Thoracic aorta (tissue), 2 donors: ENCODE results near the gene DYSF. TPM values are rescaled to one million over a fixed set of nuclear protein-coding genes. Genes with fewer than 3 reads are reported as not detected.

Experiments
- ATAC-seq: fragments of 150-250 bp; one replicate; pipeline ENCODE4 v1.8.0; 2017; ENCODE audit warnings: low read depth; ENCODE audit not compliant: insufficient number of reproducible peaks, low FRiP score
- DNase-seq: peaks from one replicate; pipeline ENCODE4 v3.0.0-alpha.2; 2020; ENCODE audit warnings: low spot score
- H3K27ac ChIP-seq, 2 donors: fragments of 200-600 bp; sonication (generic); 1 replicate in 1 of 2; 2 replicates in 1 of 2; pipeline ENCODE4 v1.5.1; 2016; ENCODE audit warnings: mild to moderate bottlenecking in 2 of 2, moderate library complexity in 2 of 2
- H3K27me3 ChIP-seq: fragments of 200-600 bp; sonication (generic); replicated peaks from 2 replicates; pipeline ENCODE4 v1.6.0; 2016; ENCODE audit warnings: mild to moderate bottlenecking; ENCODE audit not compliant: insufficient read depth
- H3K36me3 ChIP-seq: fragments of 200-600 bp; sonication (generic); one replicate; pipeline ENCODE4 v1.5.1; 2016
- H3K4me1 ChIP-seq, 2 donors: fragments of 200-600 bp; sonication (generic); 1 replicate in 1 of 2; 2 replicates in 1 of 2; pipeline versions ENCODE4 v1.5.1 to v1.6.0; 2016; ENCODE audit warnings: low read depth in 2 of 2, mild to moderate bottlenecking in 1 of 2; ENCODE audit not compliant: control insufficient read depth in 1 of 2
- H3K4me3 ChIP-seq: fragments of 200-600 bp; sonication (generic); 2 replicates; pipeline ENCODE4 v1.5.1; 2016; ENCODE audit warnings: mild to moderate bottlenecking
- H3K9me3 ChIP-seq: fragments of 200-600 bp; sonication (generic); 2 replicates; pipeline ENCODE4 v1.5.1; 2016
- total RNA-seq, 2 donors: library from RNA; depleted of rRNA; stranded (reverse); fragments of >200 nt; gene quantifications; one replicate each; pipeline versions ENCODE4 v1.1.0 to v1.2.3, GENCODE V29; 2016
- TF ChIP-seq, protein P1 (sequence below): fragments of 200-600 bp; sonication (generic); IDR thresholded peaks from one replicate; pipeline ENCODE4 v1.5.1; 2019; ENCODE audit warnings: antibody characterized with exemption

The DYSF gene
- total RNA-seq, 2 donors from 2014 or later, result 13.0 to 15.2 TPM

DNA sequence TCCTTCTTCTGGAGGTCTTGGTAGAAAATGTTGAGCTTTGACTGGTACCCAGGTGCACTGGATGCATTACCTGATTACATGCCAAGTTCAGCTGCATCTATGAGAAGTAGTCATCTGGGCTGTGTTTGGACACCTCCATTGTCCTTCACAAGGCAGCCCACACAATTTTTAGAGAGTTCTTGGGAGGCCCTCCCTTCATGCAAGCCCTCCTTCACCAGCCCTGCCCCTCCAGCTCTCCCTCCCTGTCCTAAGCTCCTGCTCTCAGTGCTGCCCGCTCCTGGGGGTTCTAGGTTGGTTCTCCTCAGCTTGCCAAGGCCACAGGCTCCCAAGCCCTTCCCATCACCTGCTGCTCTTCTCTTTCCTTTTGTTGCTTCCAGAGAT is 148.7 kb downstream of the DYSF start:
- TF ChIP-seq, protein P1, sequence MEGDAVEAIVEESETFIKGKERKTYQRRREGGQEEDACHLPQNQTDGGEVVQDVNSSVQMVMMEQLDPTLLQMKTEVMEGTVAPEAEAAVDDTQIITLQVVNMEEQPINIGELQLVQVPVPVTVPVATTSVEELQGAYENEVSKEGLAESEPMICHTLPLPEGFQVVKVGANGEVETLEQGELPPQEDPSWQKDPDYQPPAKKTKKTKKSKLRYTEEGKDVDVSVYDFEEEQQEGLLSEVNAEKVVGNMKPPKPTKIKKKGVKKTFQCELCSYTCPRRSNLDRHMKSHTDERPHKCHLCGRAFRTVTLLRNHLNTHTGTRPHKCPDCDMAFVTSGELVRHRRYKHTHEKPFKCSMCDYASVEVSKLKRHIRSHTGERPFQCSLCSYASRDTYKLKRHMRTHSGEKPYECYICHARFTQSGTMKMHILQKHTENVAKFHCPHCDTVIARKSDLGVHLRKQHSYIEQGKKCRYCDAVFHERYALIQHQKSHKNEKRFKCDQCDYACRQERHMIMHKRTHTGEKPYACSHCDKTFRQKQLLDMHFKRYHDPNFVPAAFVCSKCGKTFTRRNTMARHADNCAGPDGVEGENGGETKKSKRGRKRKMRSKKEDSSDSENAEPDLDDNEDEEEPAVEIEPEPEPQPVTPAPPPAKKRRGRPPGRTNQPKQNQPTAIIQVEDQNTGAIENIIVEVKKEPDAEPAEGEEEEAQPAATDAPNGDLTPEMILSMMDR, result no peak
- no peaks in the 10 kb centered on the region for H3K27me3 ChIP-seq
- ATAC-seq (no peak), DNase-seq (no peak)
- no peaks in the 10 kb centered on the region for H3K4me1 ChIP-seq
- no peak overlapping the region for H3K27ac ChIP-seq
- H3K9me3 ChIP-seq, result no peaks in the 10 kb centered on the region
- H3K4me3 ChIP-seq, result no peak overlapping the region
- no peaks in the 10 kb centered on the region for H3K36me3 ChIP-seq

DNA sequence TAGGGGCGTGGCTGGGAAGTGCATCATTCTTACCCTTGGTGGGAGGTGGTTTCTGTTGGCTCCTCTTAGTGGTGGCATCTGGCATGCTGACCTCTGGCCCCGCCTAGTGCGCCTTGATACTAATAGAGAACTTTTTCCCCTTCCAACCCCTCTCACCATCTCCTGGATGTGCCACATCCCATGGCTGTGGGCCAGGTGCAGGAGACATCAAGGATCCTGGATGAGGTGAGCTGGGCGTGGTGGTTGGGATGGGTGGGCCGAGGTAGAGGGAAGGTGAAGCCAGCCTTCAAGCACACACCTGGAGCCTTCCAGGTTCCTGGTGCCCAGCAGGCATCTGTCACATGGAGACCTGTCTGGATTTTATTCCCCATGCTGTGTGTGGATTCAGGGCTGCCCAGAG is 149.2 kb downstream of the DYSF start:
- TF ChIP-seq, protein P1, result no peak
- H3K27ac ChIP-seq, result no peak overlapping the region
- no peaks in the 10 kb centered on the region for H3K27me3 ChIP-seq
- H3K4me1 ChIP-seq, result no peaks in the 10 kb centered on the region
- no peaks in the 10 kb centered on the region for H3K9me3 ChIP-seq
- ATAC-seq (no peak), DNase-seq (no peak)
- no peak overlapping the region for H3K4me3 ChIP-seq
- H3K36me3 ChIP-seq, result no peaks in the 10 kb centered on the region

DNA sequence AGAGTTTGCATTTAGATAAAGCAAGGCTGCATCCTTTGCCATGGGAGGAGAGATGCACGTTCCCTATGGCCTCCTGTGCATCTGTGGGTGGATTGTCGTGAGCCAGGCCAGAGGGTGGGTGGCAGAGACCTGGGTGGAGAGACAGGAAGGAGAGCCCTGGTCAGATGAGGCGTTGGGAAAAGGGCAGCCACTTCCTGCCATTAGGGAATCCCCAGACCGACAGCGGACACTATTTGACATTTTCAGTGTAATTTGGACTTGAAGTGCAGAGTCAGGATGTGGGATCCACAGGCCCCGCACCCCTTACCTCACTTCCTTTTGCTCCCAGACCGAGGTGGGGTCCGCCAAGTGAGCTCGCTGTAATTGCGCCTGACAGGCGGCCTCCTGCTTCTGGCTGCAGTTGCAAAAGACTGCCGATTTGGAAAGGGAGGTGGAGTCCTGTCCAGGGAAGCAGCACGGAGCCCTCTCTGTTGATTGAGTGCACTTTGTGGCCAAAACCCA is 150.0 kb downstream of the DYSF start:
- no peak overlapping the region for H3K4me3 ChIP-seq
- no peaks in the 10 kb centered on the region for H3K27me3 ChIP-seq
- H3K4me1 ChIP-seq, result no peaks in the 10 kb centered on the region
- H3K27ac ChIP-seq, result no peak overlapping the region
- H3K9me3 ChIP-seq, result no peaks in the 10 kb centered on the region
- DNase-seq (no peak), ATAC-seq (no peak)
- TF ChIP-seq, protein P1, result no peak
- H3K36me3 ChIP-seq, result no peaks in the 10 kb centered on the region

DNA sequence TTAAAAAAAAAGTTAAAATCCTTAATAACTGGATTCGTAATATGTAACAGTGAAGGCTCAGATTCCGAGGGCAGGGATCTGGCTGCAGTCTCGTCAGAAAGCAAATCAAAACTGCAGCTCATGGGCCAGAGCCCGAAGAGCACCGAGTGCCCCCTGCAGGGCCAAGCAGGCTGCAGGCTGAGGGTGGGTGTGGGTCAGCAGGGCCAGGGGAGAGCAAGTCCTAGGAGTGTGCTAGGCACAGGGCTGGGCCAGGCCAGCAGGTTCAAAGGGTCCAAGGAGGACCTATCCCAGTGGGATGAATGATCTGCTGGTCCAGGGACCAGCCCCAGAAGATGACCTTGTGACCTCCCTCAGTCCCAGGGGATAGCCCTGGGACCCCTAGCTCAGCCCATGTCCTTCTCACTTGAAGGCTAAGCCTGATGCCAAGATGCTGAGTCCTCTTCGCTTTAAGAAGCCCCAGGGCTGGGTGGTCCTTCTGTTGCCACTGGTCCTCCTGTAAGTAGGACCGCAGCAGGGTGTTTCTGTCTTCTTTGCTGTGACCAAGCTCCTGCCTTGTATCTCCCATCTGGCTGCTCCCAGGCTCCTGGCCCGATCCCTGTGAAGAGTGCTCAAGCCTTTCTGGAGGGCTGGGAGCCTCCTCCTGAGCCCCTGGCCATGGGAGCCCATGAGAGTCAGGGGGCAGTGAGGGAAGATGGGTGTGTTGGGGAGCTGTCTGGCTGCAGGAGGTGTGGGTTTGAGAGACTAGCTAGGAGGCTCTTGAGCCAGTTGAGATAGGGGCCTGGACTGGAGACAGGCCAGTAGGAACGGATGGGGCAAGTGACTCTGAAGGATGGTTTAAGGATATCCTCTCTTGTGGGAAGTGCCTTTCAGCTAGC is 150.7 kb downstream of the DYSF start:
- no peak for DNase-seq
- no peaks in the 10 kb centered on the region for H3K27me3 ChIP-seq
- H3K36me3 ChIP-seq, result no peaks in the 10 kb centered on the region
- ATAC-seq, result no peak
- H3K4me3 ChIP-seq, result no peak overlapping the region
- H3K9me3 ChIP-seq, result no peaks in the 10 kb centered on the region
- no peak overlapping the region for H3K27ac ChIP-seq
- TF ChIP-seq, protein P1, result no peak
- no peaks in the 10 kb centered on the region for H3K4me1 ChIP-seq

DNA sequence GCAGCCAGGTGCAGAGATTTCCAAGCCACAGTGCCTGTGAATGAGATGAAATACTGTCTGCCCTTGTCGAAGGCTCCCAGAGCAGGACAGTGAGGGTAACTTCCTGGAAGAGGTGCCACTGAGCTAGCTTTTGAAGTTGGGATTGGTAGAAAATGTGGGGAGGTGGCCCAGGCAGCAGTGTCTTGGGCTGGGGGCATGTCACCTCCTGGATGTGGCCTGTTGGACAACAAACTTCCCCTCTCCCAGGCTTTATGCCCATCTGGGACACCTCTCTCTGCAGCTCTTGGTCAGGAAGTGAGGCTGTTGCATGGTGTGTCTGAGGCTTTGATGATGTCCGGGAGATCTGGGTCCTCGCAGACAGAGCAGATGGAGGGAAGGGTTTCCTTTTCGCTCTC is 151.4 kb downstream of the DYSF start:
- Histone ChIP-seq H3K27ac (no peak overlapping the region), H3K9me3 (no peaks in the 10 kb centered on the region), H3K27me3 (no peaks in the 10 kb centered on the region), H3K4me1 (no peaks in the 10 kb centered on the region), H3K36me3 (no peaks in the 10 kb centered on the region), H3K4me3 (no peak overlapping the region)
- TF ChIP-seq, protein P1, result no peak
- DNase-seq (no peak), ATAC-seq (no peak)
